Measurements from ENCODE around the gene DPY19L1.

Gene DPY19L1

DNA sequence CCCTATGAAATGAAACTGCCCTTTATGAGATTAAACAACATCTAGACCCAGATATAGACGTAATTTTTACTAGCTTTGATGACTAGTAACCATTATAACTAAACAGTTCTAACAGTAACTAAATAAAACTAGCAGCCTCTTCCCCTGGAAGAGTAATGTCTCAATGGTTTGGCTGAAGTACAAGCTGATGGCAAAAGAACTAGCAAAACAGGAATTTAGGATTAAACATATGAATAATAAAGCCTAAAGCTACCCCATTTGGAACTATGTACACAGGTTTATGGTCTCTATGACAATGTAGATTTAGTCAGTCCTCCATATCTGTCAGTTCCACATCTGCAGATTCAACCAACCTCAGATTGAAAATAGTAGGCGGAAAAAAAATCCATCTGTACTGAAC is 6.4 kb downstream of the DPY19L1 start:
- TF ChIP-seq REST (IDR thresholded peaks at IDR 0.05; ENCODE audit: insufficient read depth in 1 of 2, low read depth in 2 of 2, low read length in 2 of 2) (no peak), SIN3A (IDR thresholded peaks at IDR 0.05; ENCODE audit: borderline replicate concordance, insufficient read depth, low read length) (no peak), FOXP2 (optimal IDR thresholded peaks at IDR 0.05; ENCODE audit: borderline replicate concordance, extremely low read depth, extremely low read length, insufficient read depth) (no peak), TAF1 (IDR thresholded peaks at IDR 0.05; ENCODE audit: borderline replicate concordance, insufficient read depth, low read length) (no peak), POLR2AphosphoS5 (IDR thresholded peaks at IDR 0.05; ENCODE audit: low read depth, low read length) (no peak)

DNA sequence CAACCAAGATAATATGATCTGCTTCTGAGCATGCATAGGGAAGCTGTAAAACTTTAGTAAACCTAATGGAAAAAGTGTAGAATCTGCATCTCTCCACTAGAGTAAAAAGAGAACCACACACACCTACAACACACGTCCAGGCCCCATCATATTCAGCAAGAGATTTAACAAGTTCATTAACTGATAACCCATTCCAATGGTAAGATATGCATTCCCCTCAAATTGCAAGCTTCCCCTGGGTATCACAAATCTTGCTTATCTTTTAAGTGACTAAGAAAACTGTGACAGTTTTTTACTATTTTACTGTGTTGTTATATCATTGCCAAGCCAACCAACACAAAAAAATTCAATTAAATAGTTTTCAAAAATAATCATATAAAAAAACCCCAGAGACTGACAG is 8.0 kb downstream of the DPY19L1 start:
- TF ChIP-seq TAF1 (IDR thresholded peaks at IDR 0.05; ENCODE audit: borderline replicate concordance, insufficient read depth, low read length) (no peak), SIN3A (IDR thresholded peaks at IDR 0.05; ENCODE audit: borderline replicate concordance, insufficient read depth, low read length) (no peak), POLR2AphosphoS5 (IDR thresholded peaks at IDR 0.05; ENCODE audit: low read depth, low read length) (no peak), FOXP2 (optimal IDR thresholded peaks at IDR 0.05; ENCODE audit: borderline replicate concordance, extremely low read depth, extremely low read length, insufficient read depth) (no peak), REST (IDR thresholded peaks at IDR 0.05; ENCODE audit: insufficient read depth in 1 of 2, low read depth in 2 of 2, low read length in 2 of 2) (no peak)

- TF ChIP-seq REST (IDR thresholded peaks at IDR 0.05; ENCODE audit: insufficient read depth in 1 of 2, low read depth in 2 of 2, low read length in 2 of 2) (no peak), FOXP2 (optimal IDR thresholded peaks at IDR 0.05; ENCODE audit: borderline replicate concordance, extremely low read depth, extremely low read length, insufficient read depth) (no peak), POLR2AphosphoS5 (IDR thresholded peaks at IDR 0.05; ENCODE audit: low read depth, low read length) (no peak), TAF1 (IDR thresholded peaks at IDR 0.05; ENCODE audit: borderline replicate concordance, insufficient read depth, low read length) (no peak), SIN3A (IDR thresholded peaks at IDR 0.05; ENCODE audit: borderline replicate concordance, insufficient read depth, low read length) (no peak)
Observed at GRCh38 chr7:35026150-35026549, 11.1 kb downstream of the DPY19L1 start.

GRCh38 chr7:35025369-35025870 is 11.9 kb downstream of the DPY19L1 start:
- TF ChIP-seq SIN3A (IDR thresholded peaks at IDR 0.05; ENCODE audit: borderline replicate concordance, insufficient read depth, low read length) (no peak), POLR2AphosphoS5 (IDR thresholded peaks at IDR 0.05; ENCODE audit: low read depth, low read length) (no peak), FOXP2 (optimal IDR thresholded peaks at IDR 0.05; ENCODE audit: borderline replicate concordance, extremely low read depth, extremely low read length, insufficient read depth) (no peak), TAF1 (IDR thresholded peaks at IDR 0.05; ENCODE audit: borderline replicate concordance, insufficient read depth, low read length) (no peak), REST (IDR thresholded peaks at IDR 0.05; ENCODE audit: insufficient read depth in 1 of 2, low read depth in 2 of 2, low read length in 2 of 2) (no peak)

DNA sequence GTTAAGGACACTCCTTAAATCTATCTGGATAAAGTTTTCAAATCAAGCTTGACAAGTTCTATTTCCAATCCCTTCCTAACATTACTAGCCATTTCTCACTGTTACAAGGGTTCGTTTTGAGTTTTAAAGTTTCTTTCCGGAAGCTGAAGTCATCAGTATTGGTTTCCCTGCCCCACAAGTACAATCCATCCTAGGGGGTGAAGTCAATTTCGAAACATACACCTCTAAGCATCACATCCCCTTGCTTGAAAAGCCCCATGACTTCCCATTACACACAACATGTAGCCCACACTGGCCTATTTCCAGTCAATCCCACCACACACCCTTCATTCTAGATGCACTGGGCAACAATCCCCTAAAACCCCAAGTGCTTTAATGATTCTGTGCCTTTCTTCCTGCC is 13.0 kb downstream of the DPY19L1 start:
- TF ChIP-seq FOXP2 (optimal IDR thresholded peaks at IDR 0.05; ENCODE audit: borderline replicate concordance, extremely low read depth, extremely low read length, insufficient read depth) (no peak), REST (IDR thresholded peaks at IDR 0.05; ENCODE audit: insufficient read depth in 1 of 2, low read depth in 2 of 2, low read length in 2 of 2) (no peak), TAF1 (IDR thresholded peaks at IDR 0.05; ENCODE audit: borderline replicate concordance, insufficient read depth, low read length) (no peak), SIN3A (IDR thresholded peaks at IDR 0.05; ENCODE audit: borderline replicate concordance, insufficient read depth, low read length) (no peak), POLR2AphosphoS5 (IDR thresholded peaks at IDR 0.05; ENCODE audit: low read depth, low read length) (no peak)
